Testis (tissue), 2 donors: ENCODE data around the gene CARD19.

Experiments used
- POLR2A ChIP-seq: fragments of 450-650 bp; IDR thresholded peaks from one replicate; pipeline ENCODE4 v1.6.1; 2017; ENCODE audit warnings: antibody characterized with exemption, mild to moderate bottlenecking, moderate library complexity
- TF ChIP-seq, protein P1 (sequence below), 3 experiments: fragments of 450-650 bp in 2 of 3; fragments of 200-600 bp in 1 of 3; sonication (generic) in 1 of 3; IDR thresholded peaks; one replicate each; pipeline ENCODE4 v1.5.1; 2016 to 2019; ENCODE audit warnings: antibody characterized with exemption in 3 of 3, mild to moderate bottlenecking in 2 of 3, moderate library complexity in 1 of 3

DNA sequence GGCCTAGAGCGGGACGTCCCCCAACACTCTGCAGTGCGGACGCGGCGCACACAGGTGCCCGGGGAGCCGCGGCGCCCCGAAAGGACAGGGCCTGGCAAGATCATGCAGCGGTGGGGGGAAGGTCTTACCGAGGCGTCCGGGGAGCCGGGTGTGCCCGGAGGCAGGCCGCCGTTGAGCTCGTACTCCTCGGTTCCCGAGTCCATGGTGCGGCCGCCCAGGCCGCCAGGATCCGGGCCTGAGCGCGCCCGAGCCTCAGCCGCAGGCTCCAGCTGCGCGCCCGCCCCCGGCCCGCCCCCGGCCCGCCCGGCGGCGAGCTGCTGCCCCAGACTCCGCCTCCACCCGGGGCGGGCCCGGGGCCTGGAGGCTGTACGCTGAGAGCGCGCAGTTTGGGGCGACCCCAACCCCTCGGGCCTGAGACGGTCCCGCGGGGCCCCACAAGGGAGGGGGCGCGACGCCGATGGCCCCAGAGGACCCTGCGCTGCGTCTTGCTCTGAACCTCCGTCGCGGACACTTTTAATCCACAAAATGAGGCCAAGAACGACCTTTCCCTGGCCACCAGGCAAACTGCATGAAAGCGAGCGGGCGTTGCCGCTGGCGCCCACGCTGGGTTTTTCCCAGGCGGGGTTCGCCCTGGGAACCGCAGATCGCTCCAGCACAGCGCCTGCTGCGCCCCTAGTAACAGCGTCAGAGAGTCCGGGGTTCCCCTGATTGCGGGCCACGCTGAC lies 38.2 kb downstream of the CARD19 start, which contains the start of gene NINJ1:
- TF ChIP-seq, protein P1, sequence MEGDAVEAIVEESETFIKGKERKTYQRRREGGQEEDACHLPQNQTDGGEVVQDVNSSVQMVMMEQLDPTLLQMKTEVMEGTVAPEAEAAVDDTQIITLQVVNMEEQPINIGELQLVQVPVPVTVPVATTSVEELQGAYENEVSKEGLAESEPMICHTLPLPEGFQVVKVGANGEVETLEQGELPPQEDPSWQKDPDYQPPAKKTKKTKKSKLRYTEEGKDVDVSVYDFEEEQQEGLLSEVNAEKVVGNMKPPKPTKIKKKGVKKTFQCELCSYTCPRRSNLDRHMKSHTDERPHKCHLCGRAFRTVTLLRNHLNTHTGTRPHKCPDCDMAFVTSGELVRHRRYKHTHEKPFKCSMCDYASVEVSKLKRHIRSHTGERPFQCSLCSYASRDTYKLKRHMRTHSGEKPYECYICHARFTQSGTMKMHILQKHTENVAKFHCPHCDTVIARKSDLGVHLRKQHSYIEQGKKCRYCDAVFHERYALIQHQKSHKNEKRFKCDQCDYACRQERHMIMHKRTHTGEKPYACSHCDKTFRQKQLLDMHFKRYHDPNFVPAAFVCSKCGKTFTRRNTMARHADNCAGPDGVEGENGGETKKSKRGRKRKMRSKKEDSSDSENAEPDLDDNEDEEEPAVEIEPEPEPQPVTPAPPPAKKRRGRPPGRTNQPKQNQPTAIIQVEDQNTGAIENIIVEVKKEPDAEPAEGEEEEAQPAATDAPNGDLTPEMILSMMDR (IDR thresholded peaks at IDR 0.05) = no peak
- peak; percentile 16 for TF ChIP-seq POLR2A
